Stimulated activated CD8-positive, alpha-beta memory T cell treated with anti-CD3 and anti-CD28 coated beads, Interleukin-2, amount 100 ng/mL, for 48 hours (primary cell): ENCODE results near the gene TMEM165.

Experiments
- DNase-seq, 2 donors: peaks; one replicate each; pipeline ENCODE4 v3.0.0-alpha.2; 2020; ENCODE audit warnings: low read depth in 2 of 2

TMEM165 gene

DNA sequence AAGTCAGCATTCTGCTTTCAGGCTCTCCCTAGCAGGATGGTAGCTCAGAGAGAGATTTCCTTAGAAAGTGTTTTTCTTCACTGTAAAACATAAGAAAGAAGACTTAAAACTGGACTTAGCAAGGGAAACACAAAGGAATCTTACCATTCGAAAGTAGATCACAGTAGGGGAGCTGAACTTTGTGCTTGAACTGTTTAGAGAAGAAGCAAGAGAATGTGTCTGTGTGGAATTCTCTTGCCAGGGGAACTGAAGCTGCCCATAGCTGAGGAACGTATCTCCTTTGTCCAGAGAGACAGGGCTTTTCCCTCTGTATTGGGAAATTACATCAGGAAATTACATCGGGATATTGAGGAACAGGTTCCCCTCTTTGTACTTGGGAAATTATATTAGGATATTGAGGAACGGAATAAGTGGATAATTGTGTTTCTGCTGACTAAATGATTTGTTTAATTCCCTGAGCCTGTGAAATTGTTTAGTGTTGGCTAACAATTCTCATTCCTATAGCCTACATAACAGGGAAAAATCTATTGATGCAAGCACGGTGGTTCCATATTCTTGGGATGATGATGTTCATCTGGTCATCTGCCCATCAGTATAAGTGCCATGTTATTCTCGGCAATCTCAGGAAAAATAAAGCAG, 28.6 kb upstream of the TMEM165 start:
- DNase-seq = no peak

DNA sequence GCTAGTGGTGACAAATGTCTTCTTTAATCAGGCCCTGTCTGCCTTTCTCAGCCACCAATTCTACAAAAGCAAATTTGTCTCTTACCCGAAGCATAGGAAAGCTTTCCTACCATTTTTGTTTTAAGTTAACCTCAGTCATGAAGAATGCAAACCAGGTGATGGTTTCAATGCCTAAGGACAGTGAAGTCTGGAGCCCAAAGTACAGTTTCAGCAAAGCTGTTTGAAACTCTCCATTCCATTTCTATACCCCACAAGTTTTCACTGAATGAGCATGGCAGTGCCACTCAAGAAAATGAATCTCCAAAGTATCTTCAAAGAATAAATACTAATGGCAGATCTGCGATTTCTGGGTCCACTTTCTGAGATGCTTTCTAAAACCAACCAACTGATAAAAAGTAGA, 25.8 kb upstream of the TMEM165 start:
- DNase-seq = no peak

DNA sequence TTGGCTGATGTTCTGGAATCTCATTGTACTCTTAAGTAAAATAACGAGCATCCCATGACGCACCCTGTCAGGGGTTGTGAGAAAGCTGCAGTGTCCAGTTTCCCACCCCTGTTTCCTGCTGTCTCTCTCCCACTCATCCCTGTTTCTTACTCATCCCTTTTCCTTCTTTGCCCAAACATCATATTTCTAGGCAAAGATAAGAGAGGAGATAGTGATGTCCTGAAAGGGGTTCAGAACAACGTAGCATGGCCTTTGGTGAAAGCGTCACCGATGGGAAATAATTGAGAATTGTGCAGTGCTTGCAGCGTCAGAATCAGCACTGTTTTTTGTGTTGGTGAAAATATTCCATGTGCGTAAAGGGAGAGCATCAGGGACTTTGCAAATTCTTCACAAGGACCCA, 23.5 kb upstream of the TMEM165 start:
- no peak for DNase-seq

DNA sequence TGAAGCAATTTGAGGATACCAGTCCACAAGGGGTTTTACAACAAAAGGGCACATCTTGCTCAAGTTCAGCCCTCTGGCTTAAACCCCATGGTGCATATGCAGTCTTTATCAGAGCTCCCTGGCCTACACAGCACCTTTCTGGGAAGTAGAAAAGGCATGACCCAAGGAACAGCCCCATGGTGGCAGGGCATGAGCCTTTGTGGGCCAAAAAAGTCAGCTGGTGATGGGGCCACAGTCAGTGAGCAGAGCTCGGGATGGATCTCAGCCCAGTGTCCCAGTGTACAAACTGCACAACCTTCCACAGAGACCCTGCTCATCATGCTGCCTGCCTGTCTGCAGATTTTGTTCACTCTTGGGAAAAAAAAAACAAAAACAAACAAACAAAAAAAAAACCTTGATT, 22.3 kb upstream of the TMEM165 start:
- DNase-seq = no peak

DNA sequence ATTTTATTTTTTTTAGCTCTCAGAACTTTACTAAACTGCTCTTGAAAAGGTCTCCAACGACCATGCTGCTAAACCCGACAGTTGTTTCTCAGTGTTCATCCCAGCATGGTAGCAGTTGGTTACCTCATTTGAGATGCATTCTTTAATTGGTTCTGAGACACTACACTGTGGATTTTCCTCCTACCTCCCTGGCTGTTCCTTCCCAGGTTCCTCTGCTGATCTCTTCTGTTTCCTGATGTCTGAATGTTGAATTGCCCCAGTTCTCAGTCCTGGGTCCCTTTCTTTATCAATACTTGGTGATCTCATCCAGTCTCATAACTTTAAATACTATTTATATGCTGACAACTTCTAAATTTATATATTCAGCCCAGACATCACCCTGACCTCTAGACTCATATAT, 19.1 kb upstream of the TMEM165 start:
- DNase-seq = no peak

GRCh38 chr4:55378617-55379467, 16.9 kb upstream of the TMEM165 start:
- no peak for DNase-seq

DNA sequence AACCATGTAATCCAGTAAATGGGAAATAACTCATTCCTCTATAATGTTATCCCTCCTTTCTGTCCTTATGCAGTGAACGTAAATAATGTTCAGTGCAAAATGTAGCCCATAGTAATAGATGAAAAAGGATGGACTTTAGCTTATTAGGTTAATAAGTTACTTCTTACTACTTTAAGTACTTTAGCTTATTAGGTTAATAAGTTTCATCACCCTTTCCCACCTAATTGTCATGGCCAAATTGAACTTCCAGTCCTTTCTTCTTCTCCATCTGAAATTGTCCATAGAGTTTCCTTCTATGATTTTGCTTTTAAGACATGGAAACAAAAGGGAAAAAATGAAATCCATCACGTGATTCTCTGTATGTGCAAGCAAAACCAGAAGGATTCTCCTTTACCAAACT, 15.2 kb upstream of the TMEM165 start:
- DNase-seq = no peak

- DNase-seq = no peak
Measured at GRCh38 chr4:55381502-55381901, 14.3 kb upstream of the TMEM165 start.

DNA sequence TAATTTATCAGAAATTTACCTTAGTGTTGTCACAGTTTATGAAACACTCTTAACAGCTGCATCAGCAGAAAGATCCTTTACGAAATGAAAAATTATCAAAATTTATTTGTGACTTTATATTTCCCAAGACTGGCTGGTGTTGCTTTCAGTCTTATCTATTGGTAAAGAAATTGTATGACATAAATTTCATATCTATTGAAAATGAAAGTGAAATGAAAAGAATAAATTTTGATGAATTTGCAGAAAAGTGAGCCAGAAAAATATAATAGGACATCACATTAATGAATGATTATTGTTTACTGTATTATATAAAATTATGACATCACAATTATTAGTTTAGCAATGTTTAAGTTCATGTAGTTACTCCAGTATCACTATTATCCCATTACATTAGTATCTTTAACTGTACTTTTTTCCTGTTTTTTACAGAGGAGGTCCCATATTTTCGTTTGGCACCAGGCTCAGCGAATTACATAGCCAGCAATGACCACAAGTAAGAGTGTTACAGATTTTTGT, 13.2 kb upstream of the TMEM165 start:
- DNase-seq = no peak

DNA sequence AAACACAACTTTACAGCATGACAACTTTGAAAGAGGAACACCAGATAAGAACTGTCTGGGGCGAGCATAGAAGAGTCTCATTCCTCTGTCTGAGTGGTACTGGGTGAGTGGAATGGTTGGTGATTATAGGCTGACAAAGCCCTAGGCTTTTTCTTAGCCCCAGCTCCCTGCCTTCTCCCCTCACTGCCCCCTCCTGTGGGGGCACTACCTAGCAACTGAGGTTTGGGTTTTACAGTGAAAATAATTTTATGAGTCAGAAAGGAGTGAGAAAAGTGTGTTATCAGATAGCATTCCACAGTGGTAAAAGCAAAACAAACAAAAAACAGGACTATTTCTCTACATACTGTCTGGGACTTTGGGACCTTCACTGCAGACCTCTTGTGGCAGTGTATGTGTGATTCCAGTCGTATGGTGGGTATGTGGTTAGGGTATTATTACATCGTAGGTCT, 10.5 kb upstream of the TMEM165 start:
- no peak for DNase-seq

DNA sequence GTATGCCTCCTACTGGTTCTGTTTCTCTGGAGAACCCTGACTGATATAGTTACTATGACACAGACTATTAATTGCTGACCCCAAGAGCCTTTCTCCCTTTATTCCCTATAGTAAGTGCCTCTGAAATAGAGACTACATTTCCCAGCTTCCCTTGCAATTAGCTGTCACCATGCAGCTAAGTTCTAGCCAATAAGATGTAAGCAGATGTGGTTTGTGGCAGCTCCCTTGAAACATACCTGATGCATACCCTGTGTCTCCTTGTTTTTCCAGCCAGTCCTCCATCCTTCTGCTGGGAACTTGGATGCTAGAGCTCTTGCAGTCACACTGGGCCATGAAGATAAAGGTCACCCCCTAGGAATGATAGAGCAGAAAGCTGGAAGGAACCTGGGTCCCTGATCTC, 9.7 kb upstream of the TMEM165 start:
- DNase-seq = no peak

- DNase-seq = no peak
Measured at GRCh38 chr4:55386840-55387239, 8.9 kb upstream of the TMEM165 start.

- DNase-seq = no peak
Measured at GRCh38 chr4:55393461-55394320, 2.1 kb upstream of the TMEM165 start.

DNA sequence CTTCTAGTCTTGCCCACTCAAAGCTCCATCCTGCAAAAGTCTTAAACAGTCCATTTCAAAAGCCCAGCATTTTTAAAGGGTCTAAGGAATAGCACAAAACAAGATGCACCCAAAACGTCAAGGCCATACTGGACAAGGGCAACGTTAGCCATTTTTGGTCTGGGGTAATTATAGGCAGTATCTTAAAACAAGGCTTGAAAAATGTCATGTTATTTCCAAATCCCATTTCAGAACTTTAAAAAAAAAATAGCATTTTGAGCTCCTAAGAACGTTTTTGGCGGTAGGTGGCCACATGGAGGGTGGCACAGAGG, 584 bp upstream of the TMEM165 start:
- no peak for DNase-seq

DNA sequence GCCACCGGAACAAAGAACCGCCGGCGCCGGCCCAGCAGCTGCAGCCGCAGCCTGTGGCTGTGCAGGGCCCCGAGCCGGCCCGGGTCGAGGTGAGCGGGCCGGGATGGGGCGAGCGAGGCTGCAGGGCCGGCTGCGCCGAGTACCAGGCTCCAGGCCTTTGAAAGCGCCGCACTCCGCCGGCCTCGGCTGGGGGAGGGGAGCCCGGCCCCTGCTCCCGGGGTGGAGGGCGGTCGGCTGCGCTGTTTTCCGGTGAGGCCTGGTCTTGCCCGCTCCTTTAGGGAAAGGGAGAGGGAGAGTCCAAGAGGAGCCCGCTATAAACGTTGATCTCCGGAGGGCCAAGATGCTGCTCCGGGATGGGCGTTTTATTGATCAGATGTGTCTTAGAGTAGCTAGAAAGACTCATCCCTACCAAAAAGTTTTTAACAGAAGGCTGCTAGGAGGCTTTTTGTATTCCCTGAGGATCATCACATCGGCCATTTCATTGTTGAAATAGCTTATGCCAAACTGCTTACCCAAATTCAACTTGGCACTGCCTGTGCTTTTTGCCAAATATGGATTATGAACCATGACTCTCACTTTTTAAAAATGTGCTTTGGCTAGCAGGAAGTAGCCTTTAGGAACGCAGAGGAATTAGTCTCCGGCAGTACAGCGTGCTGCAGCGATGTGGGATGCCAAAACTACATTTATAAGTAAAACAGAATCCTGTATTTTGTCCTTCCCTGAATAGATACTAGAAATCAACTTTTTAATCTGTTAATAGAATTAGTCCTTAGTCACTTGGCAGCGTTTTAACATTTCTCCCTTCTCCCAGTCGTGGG, 760 bp downstream of the TMEM165 start:
- DNase-seq = peak; percentile 3 to 17

- DNase-seq = no peak
Measured at GRCh38 chr4:55397126-55397436, 1.3 kb downstream of the TMEM165 start.

DNA sequence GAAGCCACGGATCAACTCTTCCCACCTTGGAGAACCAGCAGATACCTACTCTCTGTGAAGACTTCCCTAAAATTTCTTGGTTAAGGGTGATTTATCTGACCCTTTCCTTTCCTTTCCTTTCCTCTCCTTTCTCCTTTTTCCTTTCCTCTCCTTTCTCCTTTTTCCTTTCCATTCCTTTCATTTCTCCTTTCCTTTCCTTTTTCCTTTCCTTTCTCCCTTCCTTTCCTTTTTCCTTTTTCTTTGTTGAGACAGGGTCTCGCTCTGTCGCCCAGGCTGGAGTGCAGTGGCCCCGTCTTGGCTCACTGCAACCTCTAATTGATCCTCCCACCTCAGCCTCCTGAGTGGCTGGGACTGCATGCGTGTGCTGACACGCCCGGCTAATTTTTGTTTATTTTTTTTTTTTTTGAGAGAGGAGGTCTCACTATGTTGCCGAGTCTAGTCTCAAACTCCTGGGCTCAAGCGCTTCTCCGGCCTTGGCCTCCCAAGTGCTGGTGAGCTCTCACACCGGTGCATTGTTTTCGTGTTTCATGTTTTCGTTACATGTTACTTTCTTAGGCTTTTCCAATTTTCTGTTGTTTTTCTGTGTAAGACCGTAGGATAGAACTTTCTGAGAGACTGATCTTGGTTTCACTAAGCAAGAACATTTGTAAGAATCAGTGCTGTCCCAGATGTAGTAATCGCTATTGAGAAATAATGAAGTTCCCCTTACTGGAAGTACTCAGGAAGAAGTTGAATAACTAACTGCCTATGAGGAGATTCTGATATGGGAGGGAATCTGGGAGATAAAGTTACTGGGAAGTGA, 2.0 kb downstream of the TMEM165 start:
- DNase-seq = no peak

DNA sequence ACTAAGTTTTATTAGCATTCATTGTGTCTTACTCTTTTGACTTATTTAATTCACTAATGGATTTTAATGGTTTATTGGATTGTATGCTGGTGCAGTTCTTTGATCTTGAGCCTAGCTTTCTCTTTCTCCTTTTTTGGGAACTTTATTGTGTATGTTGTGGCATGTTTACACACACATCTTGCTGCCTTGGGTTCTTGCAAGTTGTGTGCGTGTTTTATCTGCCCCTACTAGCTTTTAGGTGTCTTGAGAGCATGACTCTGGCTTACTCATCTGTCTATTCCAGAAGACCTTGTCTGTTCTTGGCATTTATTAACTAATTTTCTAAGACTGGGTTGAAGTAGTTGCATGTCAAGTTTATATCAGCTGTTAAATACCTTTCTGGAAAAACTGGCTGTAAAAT, 2.7 kb downstream of the TMEM165 start:
- no peak for DNase-seq

- no peak for DNase-seq
Measured at GRCh38 chr4:55398966-55399365, 3.2 kb downstream of the TMEM165 start.

DNA sequence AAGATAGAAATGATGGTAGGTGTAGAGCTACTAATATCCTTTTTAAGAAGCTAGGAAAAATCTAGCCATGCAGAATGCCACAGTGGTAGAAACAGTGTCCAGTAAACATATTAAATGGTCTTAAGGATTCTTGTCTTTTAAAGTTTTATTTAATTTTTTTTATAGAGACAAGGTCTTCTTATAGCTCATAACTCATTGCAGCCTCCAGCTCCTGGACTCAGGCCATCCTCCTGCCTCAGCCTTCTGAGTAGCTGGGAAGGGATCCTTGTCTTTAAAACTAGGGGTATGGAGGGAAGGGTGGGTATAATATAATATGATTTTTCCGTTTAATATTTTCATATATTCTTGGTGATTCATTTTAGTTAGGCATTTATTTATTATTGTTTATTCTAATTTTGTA, 3.8 kb downstream of the TMEM165 start:
- no peak for DNase-seq

DNA sequence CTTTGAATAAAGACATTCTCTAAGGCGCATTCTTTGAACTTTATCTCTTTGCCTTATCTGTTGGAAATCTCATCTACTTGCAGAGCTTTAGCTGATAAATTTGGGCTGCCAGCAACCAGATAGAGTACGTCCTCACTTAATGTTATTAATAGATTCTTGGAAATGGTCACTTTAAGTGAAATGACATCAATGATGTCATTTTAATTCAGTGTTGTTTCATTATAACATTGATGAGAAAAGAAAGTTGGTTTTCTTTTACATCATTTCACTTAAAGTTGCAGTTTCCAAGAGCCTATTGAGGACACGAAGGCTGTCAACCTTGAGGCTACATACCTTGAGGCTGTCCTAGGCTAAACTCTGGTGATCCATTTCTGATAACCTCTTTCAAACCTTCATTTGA, 9.3 kb downstream of the TMEM165 start:
- no peak for DNase-seq
